DOHH2 (cell line): ENCODE measurements around the gene TRPM2.

Experiments used
- H3F3A ChIP-seq: fragments of 200-600 bp; sonication (generic), shearing (Covaris generic); 2 replicates; pipeline ENCODE4 v1.6.0; 2016; ENCODE audit warnings: antibody characterized with exemption, mild to moderate bottlenecking; ENCODE audit not compliant: control insufficient read depth, insufficient read depth
- H3K27ac ChIP-seq: fragments of 200-600 bp; sonication (generic); 2 replicates; pipeline ENCODE4 v1.5.1; 2014; ENCODE audit warnings: low read depth, mild to moderate bottlenecking, low read length, moderate library complexity
- H3K27me3 ChIP-seq: fragments of 200-600 bp; sonication (generic); 2 replicates; pipeline ENCODE4 v1.6.1; 2014; ENCODE audit warnings: mild to moderate bottlenecking, low read length, mixed read lengths; ENCODE audit not compliant: control insufficient read depth
- H3K36me3 ChIP-seq: fragments of 200-600 bp; sonication (generic); 2 replicates; pipeline ENCODE4 v1.6.1; 2014; ENCODE audit warnings: mild to moderate bottlenecking, low read length, moderate library complexity, mixed read lengths; ENCODE audit not compliant: control insufficient read depth
- H3K4me1 ChIP-seq: fragments of 200-600 bp; sonication (generic); 2 replicates; pipeline ENCODE4 v1.6.1; 2014; ENCODE audit warnings: mild to moderate bottlenecking, low read length, mixed read lengths; ENCODE audit not compliant: control insufficient read depth
- H3K4me2 ChIP-seq: fragments of 200-600 bp; sonication (generic); 2 replicates; pipeline ENCODE4 v1.6.0; 2014; ENCODE audit warnings: mild to moderate bottlenecking, low read length, moderate library complexity
- H3K4me3 ChIP-seq: fragments of 200-600 bp; sonication (generic); 2 replicates; pipeline ENCODE4 v1.5.1; 2014; ENCODE audit warnings: mild to moderate bottlenecking, low read length, mixed read lengths
- H3K79me2 ChIP-seq: fragments of 200-600 bp; sonication (generic); 2 replicates; pipeline ENCODE4 v1.6.1; 2014; ENCODE audit warnings: mild to moderate bottlenecking, low read length, mixed read lengths; ENCODE audit not compliant: control insufficient read depth
- H3K9me2 ChIP-seq: fragments of 200-600 bp; sonication (generic); replicated peaks from 2 replicates; pipeline ENCODE4 v1.6.1; 2014; ENCODE audit warnings: mild to moderate bottlenecking, low read length, mixed read lengths; ENCODE audit not compliant: control insufficient read depth
- H3K9me3 ChIP-seq: fragments of 200-600 bp; sonication (generic); 2 replicates; pipeline ENCODE4 v1.6.1; 2014; ENCODE audit warnings: antibody characterized with exemption, low read length, mixed read lengths; ENCODE audit not compliant: control insufficient read depth, insufficient read depth
- H4K20me1 ChIP-seq: fragments of 200-600 bp; sonication (generic); 2 replicates; pipeline ENCODE4 v1.6.0; 2014; ENCODE audit warnings: low read depth, mild to moderate bottlenecking, antibody characterized with exemption, low read length, moderate library complexity; ENCODE audit not compliant: control insufficient read depth, insufficient read depth
- CTCF ChIP-seq: fragments of 200-600 bp; sonication (generic); IDR thresholded peaks from one replicate; pipeline ENCODE4 v1.5.1; 2014; ENCODE audit warnings: antibody characterized with exemption, mild to moderate bottlenecking, low read depth, low read length; ENCODE audit not compliant: poor library complexity, severe bottlenecking
- EZH2phosphoT487 ChIP-seq: fragments of 200-600 bp; sonication (generic); IDR thresholded peaks from 2 replicates; pipeline ENCODE4 v1.6.1; 2017; ENCODE audit warnings: borderline replicate concordance, mild to moderate bottlenecking, antibody characterized with exemption, low read length, moderate library complexity, mixed read lengths

Gene TRPM2

GRCh38 chr21:44383216-44383615, 29.8 kb downstream of the TRPM2 start:
- Histone ChIP-seq H3K36me3 (no peaks in the 10 kb centered on the region), H3K4me3 (no peak overlapping the region), H3K9me2 (no peaks in the 10 kb centered on the region), H3K79me2 (no peaks in the 10 kb centered on the region), H3K4me2 (no peak overlapping the region), H3K27ac (no peak overlapping the region), H3F3A (no peaks in the 10 kb centered on the region), H3K27me3 (no peaks in the 10 kb centered on the region), H3K4me1 (no peaks in the 10 kb centered on the region), H4K20me1 (no peaks in the 10 kb centered on the region), H3K9me3 (peaks cover 12% of the 10 kb centered on the region; the same call in 1 of the 2 replicates)
- TF ChIP-seq CTCF (no peak), EZH2phosphoT487 (no peak)

GRCh38 chr21:44384968-44385367, 31.5 kb downstream of the TRPM2 start:
- no peaks in the 10 kb centered on the region for H3F3A ChIP-seq
- H3K9me3 ChIP-seq, result peaks cover 12% of the 10 kb centered on the region; the same call in 1 of the 2 replicates
- H3K4me3 ChIP-seq, result no peak overlapping the region
- no peak overlapping the region for H3K4me2 ChIP-seq
- H3K79me2 ChIP-seq, result no peaks in the 10 kb centered on the region
- no peaks in the 10 kb centered on the region for H3K27me3 ChIP-seq
- no peak for TF ChIP-seq EZH2phosphoT487
- no peak for TF ChIP-seq CTCF
- H4K20me1 ChIP-seq, result no peaks in the 10 kb centered on the region
- H3K36me3 ChIP-seq, result no peaks in the 10 kb centered on the region
- H3K27ac ChIP-seq, result no peak overlapping the region
- no peaks in the 10 kb centered on the region for H3K9me2 ChIP-seq
- H3K4me1 ChIP-seq, result no peaks in the 10 kb centered on the region

GRCh38 chr21:44389335-44389734, 35.9 kb downstream of the TRPM2 start:
- no peak overlapping the region for H3K4me3 ChIP-seq
- H3K4me1 ChIP-seq, result no peaks in the 10 kb centered on the region
- no peak overlapping the region for H3K4me2 ChIP-seq
- H3K9me3 ChIP-seq, result peaks cover 12% of the 10 kb centered on the region; the same call in 1 of the 2 replicates
- TF ChIP-seq EZH2phosphoT487, result no peak
- TF ChIP-seq CTCF, result no peak
- H3K9me2 ChIP-seq, result no peaks in the 10 kb centered on the region
- no peak overlapping the region for H3K27ac ChIP-seq
- no peaks in the 10 kb centered on the region for H3K79me2 ChIP-seq
- H3F3A ChIP-seq, result no peaks in the 10 kb centered on the region
- H3K27me3 ChIP-seq, result no peaks in the 10 kb centered on the region
- H3K36me3 ChIP-seq, result no peaks in the 10 kb centered on the region
- no peaks in the 10 kb centered on the region for H4K20me1 ChIP-seq
